Measurements from ENCODE around the gene CD8A. TPM values are rescaled to one million over a fixed set of nuclear protein-coding genes. Genes with fewer than 3 reads are reported as not detected.

Gene CD8A
- polyA plus RNA-seq, 3 donors = 0.03 to 1.1 (median 0.88) TPM

DNA sequence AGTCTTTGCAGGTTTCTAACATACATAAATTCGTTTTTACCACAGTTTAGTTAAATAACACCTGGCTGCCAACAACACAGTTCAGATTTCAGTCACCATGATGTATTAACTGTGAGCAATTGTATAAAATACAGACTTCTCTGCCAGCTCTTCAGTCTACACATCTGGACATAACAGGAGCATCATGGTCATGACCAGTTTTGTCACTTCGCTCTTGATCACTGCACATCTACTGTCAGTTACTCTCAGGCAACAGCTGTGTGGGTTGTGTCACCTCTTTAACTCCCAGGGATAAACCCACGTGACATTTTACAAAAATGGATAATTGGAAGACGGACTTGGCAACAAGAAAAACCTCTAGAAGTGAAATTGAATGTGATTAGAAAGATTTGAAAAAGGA, 30.3 kb downstream of the CD8A start:
- WGBS (ENCODE audit: insufficient coverage) = no CpG with 5 or more reads among the region's 4 CpGs
- Histone ChIP-seq H3K4me1 (ENCODE audit: control insufficient read depth in 1 of 2, insufficient read depth in 2 of 2, low read length in 2 of 2) (no peaks in the 10 kb centered on the region), H3K27ac (ENCODE audit: low read depth in 1 of 2, low read length in 2 of 2) (no peak overlapping the region), H3K4me2 (replicated peaks; ENCODE audit: extremely low read depth, low read length, poor library complexity, severe bottlenecking) (no peak overlapping the region), H3K9ac (ENCODE audit: insufficient read depth, low read length, poor library complexity, severe bottlenecking) (no peak overlapping the region), H3K9me3 (replicated peaks in 1 of 2; ENCODE audit: control insufficient read depth in 1 of 2, insufficient read depth in 1 of 2, low read length in 2 of 2) (no peaks in the 10 kb centered on the region), H3K4me3 (replicated peaks in 1 of 3; ENCODE audit: low read depth in 2 of 3, low read length in 3 of 3) (no peak overlapping the region), H2AFZ (ENCODE audit: insufficient read depth, low read depth, low read length, poor library complexity, severe bottlenecking) (no peak overlapping the region), H3K27me3 (ENCODE audit: control insufficient read depth in 2 of 2, insufficient read depth in 2 of 2, low read length in 2 of 2) (no peaks in the 10 kb centered on the region), H3K36me3 (replicated peaks in 1 of 2; ENCODE audit: control insufficient read depth in 1 of 2, insufficient read depth in 2 of 2, low read length in 2 of 2) (peaks cover 4 to 57% of the 10 kb centered on the region in 2 donors), H4K20me1 (ENCODE audit: insufficient read depth, low read length) (peaks cover 81% of the 10 kb centered on the region), H3K79me2 (ENCODE audit: insufficient read depth, low read length) (peaks cover 27% of the 10 kb centered on the region)
- Mint-ChIP-seq H3K9me3 (no peaks in the 10 kb centered on the region), H3K4me3 (no peak overlapping the region), H3K27ac (no peak overlapping the region), H3K27me3 (ENCODE audit: low read depth in 3 of 3) (peaks cover 0 to 3% (median 0%) of the 10 kb centered on the region in 3 donors), H3K4me1 (peaks cover 7% of the 10 kb centered on the region), H3K36me3 (peaks cover 44 to 47% of the 10 kb centered on the region in 2 donors)
- intact Hi-C loops (cut with micrococcal nuclease) = no loop called here
- DNase-seq = no peak
- TF ChIP-seq, protein P1, sequence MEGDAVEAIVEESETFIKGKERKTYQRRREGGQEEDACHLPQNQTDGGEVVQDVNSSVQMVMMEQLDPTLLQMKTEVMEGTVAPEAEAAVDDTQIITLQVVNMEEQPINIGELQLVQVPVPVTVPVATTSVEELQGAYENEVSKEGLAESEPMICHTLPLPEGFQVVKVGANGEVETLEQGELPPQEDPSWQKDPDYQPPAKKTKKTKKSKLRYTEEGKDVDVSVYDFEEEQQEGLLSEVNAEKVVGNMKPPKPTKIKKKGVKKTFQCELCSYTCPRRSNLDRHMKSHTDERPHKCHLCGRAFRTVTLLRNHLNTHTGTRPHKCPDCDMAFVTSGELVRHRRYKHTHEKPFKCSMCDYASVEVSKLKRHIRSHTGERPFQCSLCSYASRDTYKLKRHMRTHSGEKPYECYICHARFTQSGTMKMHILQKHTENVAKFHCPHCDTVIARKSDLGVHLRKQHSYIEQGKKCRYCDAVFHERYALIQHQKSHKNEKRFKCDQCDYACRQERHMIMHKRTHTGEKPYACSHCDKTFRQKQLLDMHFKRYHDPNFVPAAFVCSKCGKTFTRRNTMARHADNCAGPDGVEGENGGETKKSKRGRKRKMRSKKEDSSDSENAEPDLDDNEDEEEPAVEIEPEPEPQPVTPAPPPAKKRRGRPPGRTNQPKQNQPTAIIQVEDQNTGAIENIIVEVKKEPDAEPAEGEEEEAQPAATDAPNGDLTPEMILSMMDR (IDR thresholded peaks at IDR 0.05) = no peak

DNA sequence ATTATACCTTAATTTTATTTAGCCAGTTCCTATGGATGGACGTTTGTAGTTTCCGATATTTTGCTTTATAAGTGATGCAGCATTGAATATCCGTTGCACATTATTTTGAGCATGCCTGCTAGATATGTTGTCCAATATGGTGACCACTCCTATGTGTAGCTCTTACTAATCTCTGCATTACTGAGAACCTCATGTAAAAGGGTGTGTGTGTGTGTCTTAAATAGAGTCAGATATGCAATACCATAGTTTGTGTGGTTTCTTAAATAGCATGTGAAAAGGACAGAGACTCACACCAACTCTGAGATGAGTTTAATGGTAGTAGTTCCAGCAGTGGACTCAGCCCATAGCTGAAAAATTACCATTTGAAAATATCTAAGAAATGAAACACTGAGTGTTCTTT, 32.3 kb downstream of the CD8A start:
- peaks cover 59 to 65% of the 10 kb centered on the region in 2 donors for H3K36me3 Mint-ChIP-seq
- WGBS (ENCODE audit: insufficient coverage) = no CpG with 5 or more reads among the region's 3 CpGs
- Histone ChIP-seq H3K4me1 (ENCODE audit: control insufficient read depth in 1 of 2, insufficient read depth in 2 of 2, low read length in 2 of 2) (no peaks in the 10 kb centered on the region), H3K4me3 (replicated peaks in 1 of 3; ENCODE audit: low read depth in 2 of 3, low read length in 3 of 3) (no peak overlapping the region), H3K4me2 (replicated peaks; ENCODE audit: extremely low read depth, low read length, poor library complexity, severe bottlenecking) (no peak overlapping the region), H2AFZ (ENCODE audit: insufficient read depth, low read depth, low read length, poor library complexity, severe bottlenecking) (no peak overlapping the region), H3K79me2 (ENCODE audit: insufficient read depth, low read length) (peaks cover 21% of the 10 kb centered on the region), H3K9me3 (replicated peaks in 1 of 2; ENCODE audit: control insufficient read depth in 1 of 2, insufficient read depth in 1 of 2, low read length in 2 of 2) (no peaks in the 10 kb centered on the region), H4K20me1 (ENCODE audit: insufficient read depth, low read length) (peaks cover 74% of the 10 kb centered on the region), H3K27ac (ENCODE audit: low read depth in 1 of 2, low read length in 2 of 2) (no peak overlapping the region), H3K36me3 (replicated peaks in 1 of 2; ENCODE audit: control insufficient read depth in 1 of 2, insufficient read depth in 2 of 2, low read length in 2 of 2) (peaks cover 21 to 68% of the 10 kb centered on the region in 2 donors), H3K9ac (ENCODE audit: insufficient read depth, low read length, poor library complexity, severe bottlenecking) (no peak overlapping the region), H3K27me3 (ENCODE audit: control insufficient read depth in 2 of 2, insufficient read depth in 2 of 2, low read length in 2 of 2) (no peaks in the 10 kb centered on the region)
- H3K27ac Mint-ChIP-seq = no peak overlapping the region
- TF ChIP-seq, protein P1 (IDR thresholded peaks at IDR 0.05) = no peak
- DNase-seq = no peak
- H3K4me3 Mint-ChIP-seq = no peak overlapping the region
- intact Hi-C loops (cut with micrococcal nuclease) = no loop called here
- H3K9me3 Mint-ChIP-seq = no peaks in the 10 kb centered on the region
- H3K27me3 Mint-ChIP-seq (ENCODE audit: low read depth in 3 of 3) = peaks cover 0 to 3% (median 0%) of the 10 kb centered on the region in 3 donors
- peaks cover 7% of the 10 kb centered on the region for H3K4me1 Mint-ChIP-seq
